Activated CD4-positive, alpha-beta T cell treated with anti-CD3 and anti-CD28 coated beads, Interleukin-2, Interleukin-4, amounts not matched to agents 100 ng/mL and 50 ng/mL, durations not matched to agents 16 hours and 8 hours (primary cell): Measurements from ENCODE around the gene ZNF576.
A peak's percentile ranks its signal among the peaks of the same experiment; 100 is the strongest.
"Not testable (repeated sequence)": the region's sequence is repeated elsewhere in the genome, so short reads cannot be mapped to it uniquely, and the experiment has no call there.

Experiments
- DNase-seq: peaks from one replicate; pipeline ENCODE4 v3.0.0-alpha.2; 2020; ENCODE audit warnings: low spot score

ZNF576 gene

GRCh38 chr19:43595999-43596841 is at the start of gene ZNF576, which contains the start of gene IRGQ:
ZNF576 (plus strand) TSS chr19:43596595; CDS start chr19:43597109, 514 bp downstream.
IRGQ (minus strand) TSS chr19:43596134; CDS start chr19:43595338, 796 bp downstream.
- peak; percentile 100 for DNase-seq

DNA sequence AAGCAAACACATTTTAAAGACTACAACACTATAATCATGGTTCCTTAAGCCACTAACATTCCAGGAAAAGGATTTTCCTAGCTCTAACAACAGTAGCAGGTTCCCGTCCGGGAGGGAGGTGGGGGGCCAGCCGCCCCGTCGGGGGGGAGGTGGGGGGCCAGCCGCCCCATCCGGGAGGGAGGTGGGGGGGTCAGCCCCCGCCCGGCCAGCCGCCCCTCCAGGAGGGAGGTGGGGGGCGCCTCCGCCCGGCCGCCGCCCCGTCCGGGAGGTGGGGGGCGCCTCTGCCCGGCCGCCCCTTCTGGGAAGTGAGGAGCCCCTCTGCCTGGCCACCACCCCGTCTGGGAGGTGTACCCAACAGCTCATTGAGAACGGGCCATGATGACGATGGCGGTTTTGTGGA is 48.5 kb upstream of the ZNF576 start:
- DNase-seq, result not testable (repeated sequence)

GRCh38 chr19:43548706-43549105 is 47.7 kb upstream of the ZNF576 start:
- DNase-seq, result no peak

GRCh38 chr19:43551399-43552197 is 44.8 kb upstream of the ZNF576 start:
- no peak for DNase-seq

- DNase-seq, result no peak
These were observed 44.3 kb upstream of the ZNF576 start for GRCh38 chr19:43552198-43552450.

DNA sequence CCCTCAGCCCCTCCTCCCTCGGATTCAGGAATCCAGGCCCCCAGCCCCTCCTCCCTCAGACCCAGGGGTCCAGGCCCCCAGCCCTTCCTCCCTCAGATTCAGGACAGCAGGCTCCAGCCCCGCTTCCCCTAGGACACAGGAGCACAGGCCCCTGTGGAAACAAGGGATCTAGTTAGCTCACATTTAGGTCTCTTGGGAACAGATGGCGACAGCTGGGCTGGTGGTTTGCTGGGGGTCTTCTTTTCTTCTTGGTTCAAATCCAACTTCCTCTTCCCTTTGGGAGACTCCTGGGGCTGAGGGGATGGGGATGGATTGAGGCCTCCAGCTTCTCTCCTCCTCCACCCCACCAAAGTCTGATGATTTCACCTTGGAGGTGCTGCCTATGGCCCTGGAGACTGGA is 43.8 kb upstream of the ZNF576 start:
- no peak for DNase-seq

- no peak for DNase-seq
These were observed 42.7 kb upstream of the ZNF576 start for GRCh38 chr19:43553656-43554055.

- no peak for DNase-seq
These were observed 42.0 kb upstream of the ZNF576 start for GRCh38 chr19:43554317-43554895.

DNA sequence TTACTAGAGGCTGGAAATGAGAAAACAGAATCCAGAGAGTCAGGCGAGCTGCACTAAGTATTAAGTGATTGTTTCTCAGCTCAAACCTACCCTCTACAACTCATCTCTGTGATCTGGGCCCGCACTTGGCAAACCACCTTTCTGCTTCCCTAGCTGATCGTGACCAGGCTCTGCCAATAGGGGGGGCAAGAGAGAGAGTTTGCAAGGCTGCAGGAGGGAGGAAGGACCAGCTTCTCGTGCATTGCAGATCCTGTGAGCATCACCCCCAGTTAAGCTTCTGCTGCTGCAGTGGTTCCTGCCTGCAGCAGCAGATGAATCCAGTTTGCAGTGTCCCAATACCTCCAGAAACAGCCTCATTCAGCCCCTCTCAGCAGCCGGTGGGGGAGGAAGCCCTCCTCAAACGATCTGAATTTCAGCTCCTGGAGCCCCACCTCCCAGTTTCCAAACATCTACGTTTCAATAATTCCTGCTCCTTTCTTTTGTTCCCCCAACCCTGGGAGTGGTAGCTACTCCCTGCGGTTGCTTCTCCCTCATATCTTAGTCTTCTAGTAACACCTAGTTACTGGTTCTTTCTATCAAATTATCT is 41.1 kb upstream of the ZNF576 start:
- peak; percentile 85 for DNase-seq

DNA sequence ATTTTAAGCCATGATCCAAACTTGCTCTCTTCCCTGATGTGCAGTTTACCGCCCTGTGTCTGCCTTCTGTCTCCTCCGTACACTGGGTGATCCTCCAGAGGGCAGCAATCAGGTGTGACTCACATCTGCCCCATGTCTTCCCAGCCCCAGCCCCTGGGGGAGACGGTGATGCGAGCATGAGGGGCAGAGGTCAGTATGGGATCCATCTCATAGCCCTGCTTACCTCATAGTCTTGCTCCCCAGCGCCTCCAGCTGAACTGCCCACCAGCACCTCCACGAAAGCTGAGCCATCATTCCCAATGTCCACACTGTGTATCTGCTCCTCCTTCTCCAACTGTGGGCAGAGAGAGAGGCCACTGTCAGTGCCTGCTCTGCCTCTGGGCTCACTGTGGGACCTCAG is 35.7 kb upstream of the ZNF576 start:
- DNase-seq, result no peak

DNA sequence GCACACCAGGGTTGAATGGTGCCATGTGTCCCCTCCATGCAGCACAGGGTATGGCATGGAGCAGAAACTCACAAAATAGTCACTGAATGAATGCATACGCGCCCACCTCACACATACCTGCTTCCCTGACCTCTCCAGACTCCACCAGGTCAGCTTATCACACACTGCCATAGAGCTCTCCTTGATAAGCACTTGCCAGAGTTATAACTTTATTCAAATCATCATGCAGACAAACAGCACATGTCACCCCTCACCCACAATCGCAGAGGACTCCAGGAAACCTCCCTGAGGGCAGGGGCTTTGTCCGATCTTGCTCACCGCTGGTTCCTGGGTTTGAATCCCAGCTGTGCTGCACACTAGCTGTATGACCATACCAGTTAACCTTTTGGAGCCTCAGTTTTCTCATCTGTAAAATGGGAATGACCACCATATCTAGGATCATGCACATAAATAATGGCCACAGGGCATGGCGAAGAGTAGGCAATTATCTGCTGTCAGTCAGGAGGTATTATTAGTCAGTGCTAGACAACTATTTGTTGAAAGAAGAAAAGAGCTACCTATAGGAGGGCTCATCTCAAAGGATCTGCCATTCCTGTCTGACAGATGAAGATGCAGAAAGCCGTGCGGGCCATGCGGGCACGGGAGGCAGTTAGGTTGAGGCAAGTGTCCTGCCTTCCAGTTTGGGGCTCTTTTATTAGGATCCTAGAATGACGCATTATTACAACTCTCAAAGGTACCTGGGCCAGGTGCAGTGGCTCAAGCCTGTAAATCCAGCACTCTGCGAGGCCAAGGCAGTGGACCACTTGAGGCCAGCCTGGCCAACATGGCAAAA is 35.0 kb upstream of the ZNF576 start:
- no peak for DNase-seq

DNA sequence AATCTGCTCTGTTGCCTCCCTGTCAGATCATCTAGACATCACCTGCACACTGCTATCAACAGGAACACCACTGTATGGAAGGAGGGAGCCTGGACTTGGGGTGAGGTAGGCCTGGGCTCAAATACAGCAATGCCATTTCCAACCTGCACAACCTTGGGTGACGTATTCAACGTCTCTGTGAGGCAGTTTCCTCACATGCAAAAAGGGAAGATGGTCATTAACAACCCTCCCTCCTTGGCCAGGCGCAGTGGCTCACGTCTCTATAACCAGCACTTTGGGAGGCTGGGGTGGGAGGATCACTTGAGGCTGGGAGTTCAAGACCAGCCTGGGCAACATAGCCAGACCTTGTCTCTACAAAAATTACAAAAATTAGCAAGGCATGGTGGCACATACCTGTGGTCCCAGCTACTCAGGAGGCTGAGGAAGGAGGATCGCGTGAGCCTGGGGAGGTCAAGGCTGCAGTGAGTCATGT is 34.1 kb upstream of the ZNF576 start:
- DNase-seq, result no peak

DNA sequence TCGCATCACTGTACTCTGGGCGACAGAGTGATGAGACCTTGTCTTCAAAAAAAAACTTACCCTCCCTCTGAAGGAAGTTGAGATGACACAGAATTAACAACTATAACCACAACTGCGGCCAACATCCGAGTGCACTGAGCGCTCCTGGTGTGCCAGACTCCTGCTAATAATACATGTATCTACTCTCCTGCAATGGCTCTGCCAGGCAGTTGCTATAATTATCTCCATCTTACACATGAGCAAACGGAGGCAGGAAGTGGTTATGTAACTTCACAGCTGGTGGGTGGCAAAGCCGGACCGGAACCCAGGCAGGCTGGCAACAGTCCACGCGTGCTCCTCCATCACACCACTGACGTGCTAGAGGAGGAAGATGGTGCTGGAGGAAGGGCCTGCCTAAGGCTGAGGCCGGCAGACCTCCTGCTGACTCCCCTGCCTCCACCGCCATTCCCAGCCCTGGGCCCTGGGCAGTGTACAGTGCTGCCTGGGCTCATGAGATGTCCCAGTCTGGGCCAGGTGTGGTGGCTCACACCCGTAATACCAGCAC is 33.6 kb upstream of the ZNF576 start:
- DNase-seq, result peak; percentile 86

DNA sequence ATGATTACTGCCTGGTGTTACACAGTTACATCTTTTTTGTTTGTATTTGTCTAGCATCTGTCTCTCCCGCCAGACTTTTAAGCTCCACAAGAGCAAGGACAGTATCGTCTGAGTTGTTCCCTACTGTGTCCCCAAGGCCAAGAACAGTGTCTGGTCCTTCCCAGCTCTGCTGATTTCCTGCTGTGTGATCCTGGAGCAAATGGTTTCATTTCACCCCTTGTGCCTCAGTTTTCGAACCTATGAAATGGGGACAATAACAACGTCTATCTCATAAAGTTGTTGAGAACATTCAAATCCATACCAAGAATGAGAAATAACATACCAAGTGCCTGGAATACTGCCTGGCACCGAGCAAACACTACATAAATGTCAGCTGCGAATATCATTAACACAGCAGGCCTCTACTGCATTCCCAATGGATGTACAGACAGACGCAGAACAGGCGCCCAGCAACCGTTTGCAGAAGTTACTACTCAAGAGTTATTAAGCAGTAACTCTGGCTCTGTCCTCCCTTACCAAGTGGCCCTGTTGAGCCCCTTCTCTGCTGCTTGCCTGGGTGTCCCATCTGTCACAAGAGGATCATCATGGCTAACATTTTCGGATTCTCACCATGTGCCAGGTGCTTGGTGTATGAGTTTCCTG is 32.5 kb upstream of the ZNF576 start:
- no peak for DNase-seq

DNA sequence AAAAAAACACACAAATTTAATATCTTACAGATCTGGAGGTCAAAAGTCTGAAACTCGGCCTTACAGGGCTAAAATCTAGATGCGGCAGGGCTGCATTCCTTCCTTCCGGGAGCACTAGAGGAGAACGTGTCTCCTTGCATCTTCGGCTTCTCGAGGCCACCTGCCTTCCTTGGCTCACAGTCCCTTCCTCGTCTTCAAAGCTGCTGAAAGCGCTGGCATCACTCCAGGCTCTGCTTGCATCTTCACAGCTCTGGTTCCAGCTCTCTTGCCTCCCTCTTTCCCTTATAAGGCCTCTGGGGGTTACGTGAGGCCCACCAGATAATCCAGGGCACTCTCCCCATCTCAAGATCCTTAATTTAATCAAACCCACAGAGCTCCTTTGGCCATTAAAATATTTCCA is 31.6 kb upstream of the ZNF576 start:
- no peak for DNase-seq

- no peak for DNase-seq
These were observed 26.7 kb upstream of the ZNF576 start for GRCh38 chr19:43569657-43570056.

DNA sequence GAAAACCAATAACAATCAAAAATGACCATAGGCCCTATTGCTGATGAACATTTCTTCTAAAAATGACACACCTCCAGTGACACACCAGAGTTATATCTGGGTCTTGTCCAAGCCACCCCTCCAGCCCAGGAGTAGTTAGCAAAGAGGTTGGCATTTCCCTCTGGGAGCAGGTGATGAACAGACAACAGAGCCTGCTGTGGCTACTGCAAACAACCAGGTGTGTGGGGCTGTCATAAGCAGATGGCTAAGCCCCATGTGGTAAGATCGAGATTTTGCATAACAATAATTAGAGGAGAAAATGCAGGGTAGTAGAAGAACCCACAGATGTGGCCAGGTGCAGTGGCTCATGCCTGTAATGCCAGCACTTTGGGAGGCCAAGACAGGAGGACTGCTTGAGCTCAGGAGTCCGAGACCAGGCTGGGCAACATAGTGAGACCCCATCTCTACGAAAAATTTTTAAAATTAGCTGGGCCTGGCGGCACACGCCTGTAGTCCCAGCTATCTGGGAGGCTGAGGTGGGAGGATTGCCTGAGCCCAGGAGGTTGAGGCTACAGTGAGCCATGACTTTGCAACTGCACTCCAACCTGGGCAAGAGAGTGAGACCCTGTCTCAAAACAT is 26.1 kb upstream of the ZNF576 start:
- DNase-seq, result no peak

DNA sequence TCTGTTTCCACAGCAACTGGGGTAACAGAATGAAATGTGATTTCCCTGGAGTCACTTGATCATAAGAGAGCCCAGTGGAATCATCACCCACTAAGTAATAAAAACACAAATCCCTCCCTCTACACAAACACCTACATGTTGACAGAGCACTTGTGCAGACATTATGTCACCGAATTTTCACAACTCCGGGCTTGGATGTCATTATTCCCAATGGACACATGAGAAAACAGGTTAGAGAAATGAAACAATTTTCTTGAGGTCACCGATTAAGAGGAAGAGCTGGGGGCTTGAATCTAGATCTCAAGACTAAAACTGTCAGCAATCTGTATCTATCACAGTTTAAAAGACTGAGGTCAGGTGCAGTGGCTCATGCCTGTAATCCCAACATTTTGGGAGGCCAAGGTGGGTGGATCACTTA is 24.2 kb upstream of the ZNF576 start:
- DNase-seq, result no peak

DNA sequence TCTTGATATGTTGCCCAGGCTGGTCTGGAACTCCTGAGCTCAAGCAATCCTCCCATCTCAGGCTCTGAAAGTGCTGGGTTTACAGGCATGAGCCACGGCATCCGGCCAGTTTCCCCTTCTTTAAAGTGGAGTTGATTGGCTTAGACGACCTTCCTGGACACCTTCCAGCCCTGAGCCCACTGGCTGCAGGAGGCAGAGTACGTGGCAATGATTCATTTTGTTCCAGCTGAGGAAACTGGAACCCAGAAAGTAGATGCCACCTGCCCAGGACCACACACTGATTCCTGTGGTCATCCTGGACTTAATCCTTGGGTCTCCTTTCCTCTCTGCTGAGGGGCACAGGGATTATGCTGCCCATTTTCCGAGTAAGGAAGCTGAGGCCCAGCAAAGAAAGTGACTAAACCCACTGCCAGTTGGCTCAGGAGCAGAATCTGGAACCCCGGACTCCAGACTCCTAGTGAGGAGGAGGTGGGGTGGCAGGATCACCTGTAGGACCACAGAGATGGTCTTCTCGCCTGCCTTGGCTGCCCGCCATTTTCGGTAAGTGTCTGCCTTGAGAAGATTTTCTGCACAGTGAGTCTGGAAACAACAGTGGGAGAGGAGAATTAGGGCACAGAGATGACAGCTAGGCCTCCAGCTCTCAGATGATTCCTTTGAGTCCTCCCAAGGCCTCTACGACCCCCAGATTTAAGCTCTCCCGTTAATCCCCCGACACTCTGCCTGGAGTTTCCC is 21.8 kb upstream of the ZNF576 start:
- DNase-seq, result no peak
